Ishikawa (cell line): Measurements from ENCODE around the gene AKIP1.

Experiments
- CEBPB ChIP-seq: IDR thresholded peaks from 2 replicates; pipeline ENCODE4 v1.6.1; 2012
- EGR1 ChIP-seq: IDR thresholded peaks from 2 replicates; pipeline ENCODE4 v1.6.1; 2012
- EP300 ChIP-seq: IDR thresholded peaks from 2 replicates; pipeline ENCODE4 v1.6.1; 2012; ENCODE audit warnings: borderline replicate concordance
- FOXM1 ChIP-seq: IDR thresholded peaks from 2 replicates; pipeline ENCODE4 v1.6.1; 2012; ENCODE audit warnings: low read depth, borderline replicate concordance
- RAD21 ChIP-seq: IDR thresholded peaks from 2 replicates; pipeline ENCODE4 v1.6.1; 2012; ENCODE audit warnings: low read depth
- TAF1 ChIP-seq: IDR thresholded peaks from 2 replicates; pipeline ENCODE4 v1.6.1; 2012; ENCODE audit warnings: low read depth, mild to moderate bottlenecking
- YY1 ChIP-seq: IDR thresholded peaks from 2 replicates; pipeline ENCODE4 v1.6.1; 2012; ENCODE audit warnings: low read depth
- ZBTB7A ChIP-seq: IDR thresholded peaks from 2 replicates; pipeline ENCODE4 v1.6.1; 2012; ENCODE audit warnings: low read depth
- TF ChIP-seq, protein P1 (sequence below): IDR thresholded peaks from 2 replicates; pipeline ENCODE4 v1.6.1; 2012; ENCODE audit warnings: low read depth, mild to moderate bottlenecking
- TF ChIP-seq, protein P2 (sequence below): IDR thresholded peaks from 2 replicates; pipeline ENCODE4 v1.6.1; 2012
- TF ChIP-seq, protein P3 (sequence below): IDR thresholded peaks from 2 replicates; pipeline ENCODE4 v1.6.1; 2012

DNA sequence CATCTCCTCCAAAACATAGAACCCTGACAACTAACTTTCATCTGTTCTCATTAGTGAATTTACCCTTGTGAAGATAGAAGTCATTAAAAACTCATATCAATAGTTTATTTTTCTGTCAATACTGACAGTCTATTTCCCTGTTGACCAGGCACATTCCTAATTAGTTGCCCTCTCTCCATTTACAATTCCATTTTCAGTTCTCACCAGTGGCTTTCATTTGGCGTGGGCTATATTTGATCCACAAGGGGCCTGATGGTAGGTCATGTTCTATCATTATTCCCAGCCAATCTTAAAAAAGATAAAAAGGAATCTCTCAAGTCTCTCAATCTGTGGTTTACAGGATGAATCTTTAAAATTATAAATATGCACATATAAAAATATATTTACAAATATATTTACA lies 3.9 kb upstream of the AKIP1 start:
- TF ChIP-seq TAF1: no peak
- no peak for TF ChIP-seq EP300
- no peak for TF ChIP-seq YY1
- TF ChIP-seq, protein P1, sequence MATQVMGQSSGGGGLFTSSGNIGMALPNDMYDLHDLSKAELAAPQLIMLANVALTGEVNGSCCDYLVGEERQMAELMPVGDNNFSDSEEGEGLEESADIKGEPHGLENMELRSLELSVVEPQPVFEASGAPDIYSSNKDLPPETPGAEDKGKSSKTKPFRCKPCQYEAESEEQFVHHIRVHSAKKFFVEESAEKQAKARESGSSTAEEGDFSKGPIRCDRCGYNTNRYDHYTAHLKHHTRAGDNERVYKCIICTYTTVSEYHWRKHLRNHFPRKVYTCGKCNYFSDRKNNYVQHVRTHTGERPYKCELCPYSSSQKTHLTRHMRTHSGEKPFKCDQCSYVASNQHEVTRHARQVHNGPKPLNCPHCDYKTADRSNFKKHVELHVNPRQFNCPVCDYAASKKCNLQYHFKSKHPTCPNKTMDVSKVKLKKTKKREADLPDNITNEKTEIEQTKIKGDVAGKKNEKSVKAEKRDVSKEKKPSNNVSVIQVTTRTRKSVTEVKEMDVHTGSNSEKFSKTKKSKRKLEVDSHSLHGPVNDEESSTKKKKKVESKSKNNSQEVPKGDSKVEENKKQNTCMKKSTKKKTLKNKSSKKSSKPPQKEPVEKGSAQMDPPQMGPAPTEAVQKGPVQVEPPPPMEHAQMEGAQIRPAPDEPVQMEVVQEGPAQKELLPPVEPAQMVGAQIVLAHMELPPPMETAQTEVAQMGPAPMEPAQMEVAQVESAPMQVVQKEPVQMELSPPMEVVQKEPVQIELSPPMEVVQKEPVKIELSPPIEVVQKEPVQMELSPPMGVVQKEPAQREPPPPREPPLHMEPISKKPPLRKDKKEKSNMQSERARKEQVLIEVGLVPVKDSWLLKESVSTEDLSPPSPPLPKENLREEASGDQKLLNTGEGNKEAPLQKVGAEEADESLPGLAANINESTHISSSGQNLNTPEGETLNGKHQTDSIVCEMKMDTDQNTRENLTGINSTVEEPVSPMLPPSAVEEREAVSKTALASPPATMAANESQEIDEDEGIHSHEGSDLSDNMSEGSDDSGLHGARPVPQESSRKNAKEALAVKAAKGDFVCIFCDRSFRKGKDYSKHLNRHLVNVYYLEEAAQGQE: no peak
- TF ChIP-seq FOXM1: no peak
- TF ChIP-seq, protein P2, sequence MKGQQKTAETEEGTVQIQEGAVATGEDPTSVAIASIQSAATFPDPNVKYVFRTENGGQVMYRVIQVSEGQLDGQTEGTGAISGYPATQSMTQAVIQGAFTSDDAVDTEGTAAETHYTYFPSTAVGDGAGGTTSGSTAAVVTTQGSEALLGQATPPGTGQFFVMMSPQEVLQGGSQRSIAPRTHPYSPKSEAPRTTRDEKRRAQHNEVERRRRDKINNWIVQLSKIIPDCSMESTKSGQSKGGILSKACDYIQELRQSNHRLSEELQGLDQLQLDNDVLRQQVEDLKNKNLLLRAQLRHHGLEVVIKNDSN: no peak
- TF ChIP-seq ZBTB7A: no peak
- TF ChIP-seq RAD21: no peak
- TF ChIP-seq, protein P3, sequence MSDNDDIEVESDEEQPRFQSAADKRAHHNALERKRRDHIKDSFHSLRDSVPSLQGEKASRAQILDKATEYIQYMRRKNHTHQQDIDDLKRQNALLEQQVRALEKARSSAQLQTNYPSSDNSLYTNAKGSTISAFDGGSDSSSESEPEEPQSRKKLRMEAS: no peak
- no peak for TF ChIP-seq EGR1
- no peak for TF ChIP-seq CEBPB
